Fibroblast of lung (primary cell): ENCODE data around the gene CCL3.

Experiments used
- CTCF ChIP-seq, 2 donors: IDR thresholded peaks in 1 of 2; conservative IDR thresholded peaks in 1 of 2; 1 replicate in 1 of 2; 2 replicates in 1 of 2; pipeline ENCODE4 v1.5.1; 2011 to 2012; ENCODE audit warnings: low read length in 2 of 2, control low read depth in 1 of 2, inconsistent platforms in 1 of 2, low read depth in 1 of 2, mild to moderate bottlenecking in 1 of 2
- EZH2 ChIP-seq: IDR thresholded peaks from 2 replicates; pipeline ENCODE4 v1.5.1; 2012; ENCODE audit warnings: low read length, control low read depth, mild to moderate bottlenecking; ENCODE audit errors: missing control alignments

GRCh38 chr17:36063786-36064541, 26.0 kb downstream of the CCL3 start, which contains the start of gene CCL18:
- TF ChIP-seq CTCF (conservative IDR thresholded peaks at IDR 0.05 in 1 of 2, IDR thresholded peaks at IDR 0.05 in 1 of 2; ENCODE audit: low read depth in 1 of 2, low read length in 2 of 2): no peak
- no peak for TF ChIP-seq EZH2
